SHP77 (cell line): ENCODE data around the gene MPV17.
"Not testable (repeated sequence)": the region's sequence is repeated elsewhere in the genome, so short reads cannot be mapped to it uniquely, and the experiment has no call there.

Experiments used
- DNase-seq, 2 experiments: peaks; one replicate each; lab custom pipeline; 2025; lab: John Stamatoyannopoulos, UW

The MPV17 gene, protein sequence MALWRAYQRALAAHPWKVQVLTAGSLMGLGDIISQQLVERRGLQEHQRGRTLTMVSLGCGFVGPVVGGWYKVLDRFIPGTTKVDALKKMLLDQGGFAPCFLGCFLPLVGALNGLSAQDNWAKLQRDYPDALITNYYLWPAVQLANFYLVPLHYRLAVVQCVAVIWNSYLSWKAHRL

DNA sequence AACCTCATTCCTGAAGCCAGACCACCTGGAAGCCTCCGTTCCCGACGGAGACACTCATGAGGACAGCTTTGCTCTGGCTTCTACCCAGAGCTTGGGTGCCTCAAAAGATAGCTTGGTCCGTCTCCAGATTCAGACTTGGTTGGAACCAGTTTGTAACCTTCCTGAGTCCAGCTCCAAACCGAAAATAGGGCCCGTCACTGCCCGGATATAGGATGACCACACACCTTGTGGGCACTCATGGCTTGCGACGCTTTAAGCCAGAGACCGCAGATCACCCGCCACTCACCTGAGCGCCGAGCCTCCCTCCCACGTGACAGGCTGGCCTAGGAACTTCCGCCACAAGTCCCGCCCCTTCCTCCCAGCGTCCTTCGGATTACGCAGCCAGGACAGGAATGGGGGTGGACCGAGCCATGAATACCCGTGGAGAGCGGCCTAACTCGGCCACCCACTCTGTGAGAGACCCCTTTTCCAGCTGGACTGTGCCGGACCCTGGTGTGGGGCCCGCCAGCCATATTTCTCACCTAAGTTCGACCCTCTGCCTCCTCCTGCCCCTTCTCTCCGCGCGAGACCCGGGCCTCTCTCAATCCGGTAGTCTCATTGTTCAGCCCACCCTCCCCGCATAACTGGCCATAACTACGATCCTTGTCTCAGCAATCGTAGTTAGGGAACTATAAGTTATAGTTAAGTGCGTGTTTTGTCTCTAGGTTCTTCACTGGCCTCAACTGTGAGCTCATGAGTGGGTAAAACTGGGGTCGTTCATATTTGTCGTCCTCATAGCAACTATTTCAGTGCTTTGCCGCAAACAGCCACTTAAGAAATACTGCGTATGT is at the start of gene MPV17:
TSS of gene MPV17 (minus strand) at position 332 of the 830 bp plus-strand sequence. CDS start 580 bp downstream, outside the sequence.
- DNase-seq, result peak; percentile 83 to 93

DNA sequence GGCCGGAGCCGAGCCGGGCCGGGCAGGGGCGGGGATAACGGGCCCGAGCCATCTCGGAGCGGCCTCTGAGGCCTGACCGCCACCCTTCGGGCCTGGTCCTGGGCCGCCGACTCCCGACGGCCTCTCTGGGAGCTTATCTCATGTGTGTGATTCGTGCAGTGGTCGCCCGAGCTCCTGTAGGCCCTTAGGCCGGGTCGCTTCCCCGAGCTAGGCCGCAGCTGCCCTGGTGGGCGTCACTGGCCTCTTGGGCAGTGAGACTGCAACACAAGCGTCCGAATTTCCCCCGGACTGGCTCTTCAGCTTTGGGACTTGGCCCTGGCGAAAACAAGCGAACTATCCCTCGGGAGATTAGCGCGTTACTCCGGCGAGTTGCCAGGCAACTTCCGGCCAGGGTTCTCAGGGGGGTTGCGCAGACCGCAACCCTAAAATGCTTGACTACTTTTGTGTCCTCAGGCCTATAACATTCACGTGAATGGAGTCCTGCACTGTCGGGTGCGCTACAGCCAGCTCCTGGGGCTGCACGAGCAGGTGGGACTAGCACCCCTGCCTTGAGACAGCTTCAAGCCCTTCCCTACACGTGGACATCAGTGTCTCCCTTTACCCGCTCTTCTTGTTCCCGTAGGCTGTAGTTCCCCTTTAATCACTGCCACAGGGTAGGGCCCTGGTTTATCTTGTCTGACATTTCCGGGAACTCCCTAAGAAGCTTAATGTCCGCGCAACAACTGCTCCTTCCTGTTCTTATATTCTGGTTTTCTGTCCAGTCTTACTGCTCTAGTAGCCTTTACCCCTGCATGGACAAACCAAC is 48.1 kb upstream of the MPV17 start:
- peak in 1 of 2 experiments; percentile 4 for DNase-seq

DNA sequence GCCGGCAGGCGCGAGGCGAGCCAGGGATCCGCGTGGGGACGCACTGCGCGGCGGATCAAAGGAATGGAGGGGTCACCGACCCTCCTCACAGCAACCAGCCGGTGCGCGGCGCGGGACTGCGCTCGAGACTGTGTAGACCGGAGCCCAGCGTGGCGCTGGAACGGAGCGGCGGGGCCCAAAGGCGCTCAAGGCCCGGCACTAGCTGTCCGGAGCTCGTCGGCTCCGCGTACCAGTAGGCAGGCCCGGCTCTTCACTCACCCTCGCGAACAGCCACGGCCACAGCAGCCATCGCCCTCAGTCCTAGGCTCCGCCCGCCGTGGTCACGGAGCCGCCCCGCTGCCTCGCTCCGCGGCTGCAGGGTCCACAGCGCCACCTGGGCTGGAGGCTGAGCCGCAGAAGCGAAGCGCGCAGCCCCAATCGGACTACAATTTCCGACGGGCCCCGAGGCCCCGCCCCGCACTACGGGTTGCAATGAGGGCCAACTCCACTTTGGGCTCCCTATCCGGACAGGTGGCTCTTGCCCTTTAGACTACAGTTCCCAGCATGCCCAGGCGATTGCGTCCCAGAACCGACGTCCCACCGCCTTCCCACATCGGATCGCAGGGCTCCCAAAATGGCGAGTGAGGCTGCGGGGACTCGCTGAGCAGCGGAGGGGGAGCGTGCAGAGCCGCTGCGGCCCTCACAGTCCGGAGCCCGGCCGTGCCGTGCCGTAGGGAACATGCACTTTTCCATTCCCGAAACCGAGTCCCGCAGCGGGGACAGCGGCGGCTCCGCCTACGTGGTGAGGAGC is 47.3 kb upstream of the MPV17 start, which contains the start of the genes EIF2B4 and SNX17:
TSS of gene EIF2B4 (minus strand) at position 313 of the 790 bp plus-strand sequence. CDS start at position 289, 24 bp downstream.
TSS of gene SNX17 (plus strand) at position 591 of the 790 bp plus-strand sequence. CDS start at position 719, 128 bp downstream.
- DNase-seq, result peak; percentile 98 to 99

DNA sequence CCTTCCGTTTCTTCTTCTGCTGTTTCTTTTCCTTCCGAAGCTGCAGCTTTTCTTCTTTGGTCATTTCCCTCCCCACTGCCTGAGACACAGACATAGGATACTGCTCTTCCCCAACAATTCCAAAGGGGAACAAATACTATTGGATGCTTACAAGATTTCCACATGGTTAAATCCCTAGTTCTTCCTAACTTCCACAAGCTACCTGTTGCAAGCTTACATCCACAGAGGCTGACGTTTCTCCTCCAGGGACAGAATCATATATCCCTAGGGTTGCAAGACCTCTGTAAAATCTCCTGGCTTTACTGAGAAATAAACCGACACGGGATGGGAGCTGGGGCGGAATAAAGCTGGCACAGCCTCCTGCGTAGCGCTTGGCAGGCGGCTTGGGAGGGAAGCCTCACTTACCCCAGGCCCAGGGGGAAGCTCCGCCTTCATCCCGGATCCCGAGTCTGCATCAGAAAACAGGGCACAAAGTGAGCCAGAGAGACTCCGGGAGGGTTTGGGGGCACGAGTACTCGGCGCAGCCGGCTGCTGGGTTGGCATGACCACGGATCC is 46.7 kb upstream of the MPV17 start:
- DNase-seq, result peak; percentile 40 to 42

DNA sequence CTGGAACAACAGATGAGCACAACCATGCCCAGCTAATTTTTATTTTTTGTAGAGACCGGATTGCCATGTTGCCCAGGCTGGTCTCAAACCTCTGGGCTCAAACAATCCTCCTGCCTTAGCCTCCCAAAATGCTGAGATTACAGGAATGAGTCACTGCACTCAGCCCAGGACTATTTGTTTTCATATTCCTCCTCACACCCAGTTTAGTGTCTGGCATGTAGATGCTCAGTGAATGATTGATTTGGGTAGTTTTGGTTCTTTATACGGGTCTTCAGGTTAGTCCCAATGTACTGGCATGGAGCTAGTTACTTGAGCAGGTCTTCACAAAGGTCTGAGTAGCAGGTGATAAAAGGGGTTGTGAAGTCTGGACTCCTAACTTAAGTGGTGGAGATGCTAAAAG is 41.0 kb upstream of the MPV17 start:
- DNase-seq, result no peak

DNA sequence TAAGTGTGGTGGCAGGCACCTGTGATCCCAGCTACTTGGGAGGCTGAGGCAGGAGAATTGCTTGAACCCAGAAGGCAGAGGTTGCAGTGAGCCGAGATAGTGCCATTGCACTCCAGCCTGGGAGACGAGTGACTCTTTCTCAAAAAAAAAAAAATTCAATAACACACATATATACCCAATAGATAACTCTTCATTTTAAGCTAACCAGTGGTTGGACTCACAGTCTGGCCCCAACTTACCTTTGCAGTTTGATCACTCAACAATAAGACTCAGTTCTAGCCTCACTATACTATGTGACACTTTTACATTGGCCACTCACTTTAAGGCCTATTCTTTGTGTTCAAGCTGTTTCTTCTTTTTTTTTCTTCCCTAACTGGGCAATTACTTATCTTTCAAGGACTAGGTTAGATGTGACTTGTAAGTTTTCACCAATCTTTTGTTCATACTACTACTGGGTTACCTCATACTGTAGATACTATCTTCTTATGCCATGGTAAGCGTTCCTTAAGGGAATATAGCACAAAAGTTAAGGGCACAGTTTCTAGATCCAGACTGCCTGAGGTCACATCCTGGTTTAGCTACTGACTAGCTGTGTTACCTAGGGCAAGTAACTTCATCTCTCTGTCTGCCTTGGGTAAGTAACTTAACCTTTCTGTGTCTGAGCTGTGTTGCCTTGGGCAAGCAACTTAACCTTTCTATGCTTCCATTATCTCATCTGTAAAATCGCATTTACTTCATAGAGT is 40.0 kb upstream of the MPV17 start:
- no peak for DNase-seq

DNA sequence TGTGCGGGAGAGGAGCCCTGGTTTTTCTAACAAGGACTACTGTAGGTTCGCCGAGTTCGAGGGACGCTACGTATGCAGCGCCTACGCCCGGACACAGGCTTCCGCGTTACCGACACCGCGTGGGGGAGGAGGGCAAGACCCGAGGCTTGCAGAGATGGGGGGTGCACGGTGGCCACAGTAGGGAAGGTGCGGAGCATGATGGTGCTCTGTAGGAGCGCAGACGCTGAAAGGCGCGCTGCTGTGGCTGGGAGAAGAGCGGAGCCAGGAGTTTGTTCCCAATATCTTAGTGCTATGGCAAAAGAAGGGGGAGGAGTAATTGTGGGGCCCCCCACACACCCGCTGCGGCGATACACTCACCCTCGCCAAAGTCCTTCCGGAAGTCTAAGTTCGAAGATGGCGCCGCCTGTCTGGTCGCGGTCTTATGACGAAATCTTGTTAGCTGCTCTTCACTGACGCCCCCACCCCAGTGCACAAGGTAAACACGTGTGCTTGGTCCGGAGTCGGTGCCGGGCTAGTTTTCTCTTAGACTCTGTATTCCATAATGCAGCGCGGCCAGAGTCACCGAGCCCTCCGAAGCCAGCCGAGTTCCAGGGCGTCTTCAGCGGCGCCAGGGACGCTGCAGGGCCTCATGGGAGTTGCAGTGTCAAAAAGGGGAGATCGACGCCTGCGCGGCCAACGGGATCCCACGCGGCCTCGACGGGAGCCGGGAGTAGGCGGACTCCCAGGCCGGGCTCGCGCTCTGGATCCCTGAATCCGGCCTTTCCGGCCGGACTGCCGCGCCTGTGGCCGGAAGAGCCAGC is 33.7 kb upstream of the MPV17 start, which contains the start of gene GTF3C2:
TSS of gene GTF3C2 (minus strand) at position 383 of the 800 bp plus-strand sequence. CDS start 13,210 bp downstream, outside the sequence.
- DNase-seq, result peak; percentile 96 to 99

DNA sequence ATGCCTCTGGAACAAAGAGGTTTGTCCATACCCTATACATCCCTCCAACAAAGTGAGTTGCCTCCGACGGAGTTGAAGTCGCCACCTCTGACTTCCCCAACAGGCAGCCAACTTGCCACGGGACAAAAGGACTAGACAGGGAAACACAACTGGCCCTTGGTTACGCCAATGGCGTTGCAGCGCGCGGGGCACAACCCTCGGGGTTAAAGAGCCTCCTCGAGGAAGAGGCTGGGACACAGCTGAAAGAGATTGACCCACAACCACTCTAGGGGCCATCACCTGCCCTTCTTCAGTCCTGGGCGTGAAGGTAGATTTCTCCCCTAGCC is 33.1 kb upstream of the MPV17 start:
- peak; percentile 37 to 42 for DNase-seq

DNA sequence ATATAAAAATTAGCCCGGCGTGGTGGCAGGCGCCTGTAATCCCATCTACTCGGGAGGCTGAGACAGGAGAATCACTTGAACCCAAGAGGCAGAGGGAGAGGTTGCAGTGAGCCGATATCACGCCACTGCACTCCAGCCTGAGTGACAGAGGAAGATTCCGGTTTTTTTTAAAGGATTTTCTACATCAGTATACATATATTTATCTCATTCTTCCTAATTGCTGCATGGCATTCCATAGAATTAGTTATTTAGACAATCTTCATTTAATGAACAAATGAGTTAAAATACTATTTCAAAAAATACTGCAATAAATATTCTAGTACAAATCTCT is 31.7 kb upstream of the MPV17 start:
- no peak for DNase-seq

DNA sequence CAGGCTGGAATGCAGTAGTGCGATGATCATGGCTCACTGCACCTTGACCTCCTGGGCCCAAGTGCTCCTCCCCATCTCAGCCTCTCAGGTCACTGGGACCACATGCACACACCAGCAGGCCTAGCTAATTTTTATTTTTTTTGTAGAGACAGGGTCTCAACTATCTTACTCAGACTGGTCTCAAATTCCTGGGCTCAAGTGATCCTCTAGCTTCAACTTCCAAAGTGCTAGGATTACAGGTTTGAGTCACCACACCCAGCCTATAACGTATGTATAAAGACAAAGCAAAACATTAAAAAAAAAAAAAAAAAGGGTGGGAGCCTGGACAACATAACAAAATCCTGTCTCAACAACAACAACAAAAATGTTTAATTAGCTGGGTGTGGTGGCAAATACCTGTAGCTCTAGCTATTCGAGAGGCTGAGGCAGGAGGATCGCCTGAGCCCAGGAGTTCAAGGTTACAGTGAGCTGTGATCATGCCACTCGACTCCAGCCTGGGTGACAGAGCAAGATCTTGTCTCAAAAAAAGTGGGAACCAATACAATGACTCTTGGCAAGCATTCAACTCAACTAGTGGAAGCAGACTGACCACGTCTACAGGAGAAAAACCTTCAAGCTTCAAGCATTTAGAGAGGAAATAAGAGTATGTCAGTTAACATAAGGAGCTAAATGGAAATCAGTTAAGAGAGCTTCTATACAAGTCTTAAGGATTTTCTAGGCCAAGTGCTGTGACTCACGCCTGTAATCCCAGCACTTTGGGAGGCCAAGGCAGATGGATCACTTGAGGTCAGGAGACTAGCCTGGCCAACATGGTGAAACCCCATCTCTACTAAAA is 31.1 kb upstream of the MPV17 start:
- no peak for DNase-seq

DNA sequence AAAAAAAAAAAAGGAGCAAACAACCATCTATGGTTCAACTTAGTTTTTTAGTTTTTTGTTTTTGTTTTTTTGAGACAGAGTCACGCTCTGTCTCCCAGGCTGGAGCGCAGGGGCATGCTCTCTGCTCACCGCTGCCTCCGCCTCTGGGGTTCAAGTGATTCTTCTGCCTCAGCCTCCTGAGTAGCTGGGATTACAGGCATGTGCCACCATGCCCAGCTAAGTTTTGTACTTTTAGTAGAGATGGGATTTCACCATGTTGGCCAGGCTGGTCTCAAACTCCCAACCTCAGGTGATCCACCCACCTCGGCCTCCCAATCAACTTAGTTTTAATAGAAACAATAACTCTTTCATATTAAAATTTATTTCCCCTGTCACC is 30.5 kb upstream of the MPV17 start:
- not testable (repeated sequence) for DNase-seq

DNA sequence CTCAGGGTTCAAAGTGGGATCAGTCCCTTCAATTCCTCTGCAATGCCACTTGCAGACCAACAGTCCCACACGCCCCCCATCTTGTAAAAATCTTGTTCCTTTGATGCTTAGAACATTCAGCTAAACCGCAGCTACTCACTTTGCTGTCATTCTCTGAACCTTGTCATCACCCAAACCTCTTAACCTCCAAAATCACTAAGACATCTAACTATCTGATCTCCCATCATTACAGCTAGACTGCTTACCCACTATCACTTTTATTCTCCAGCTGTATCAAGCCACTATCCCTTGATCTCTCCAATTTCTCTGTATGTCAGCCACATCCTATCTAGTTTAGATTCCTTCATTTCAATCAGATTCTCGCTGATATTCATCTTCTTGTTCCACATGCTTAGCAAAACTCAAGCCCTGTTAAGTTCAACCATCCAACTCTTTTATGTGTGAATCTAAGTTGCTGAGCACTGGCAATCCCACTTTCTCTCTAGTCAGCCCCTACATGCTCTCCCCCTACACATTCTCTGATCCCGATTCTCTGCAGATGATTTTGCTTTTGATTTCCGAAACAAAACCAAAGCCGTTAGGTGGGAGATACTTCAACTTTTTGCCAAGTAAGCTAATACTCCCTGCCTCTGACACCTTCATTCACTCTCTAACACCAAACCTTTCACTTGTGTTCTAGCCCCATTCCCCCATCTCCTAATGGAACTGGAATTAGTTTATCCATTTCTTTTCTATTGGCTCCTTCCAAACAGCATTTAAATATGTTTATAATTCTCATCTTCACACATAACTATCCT is 29.1 kb upstream of the MPV17 start:
- no peak for DNase-seq

DNA sequence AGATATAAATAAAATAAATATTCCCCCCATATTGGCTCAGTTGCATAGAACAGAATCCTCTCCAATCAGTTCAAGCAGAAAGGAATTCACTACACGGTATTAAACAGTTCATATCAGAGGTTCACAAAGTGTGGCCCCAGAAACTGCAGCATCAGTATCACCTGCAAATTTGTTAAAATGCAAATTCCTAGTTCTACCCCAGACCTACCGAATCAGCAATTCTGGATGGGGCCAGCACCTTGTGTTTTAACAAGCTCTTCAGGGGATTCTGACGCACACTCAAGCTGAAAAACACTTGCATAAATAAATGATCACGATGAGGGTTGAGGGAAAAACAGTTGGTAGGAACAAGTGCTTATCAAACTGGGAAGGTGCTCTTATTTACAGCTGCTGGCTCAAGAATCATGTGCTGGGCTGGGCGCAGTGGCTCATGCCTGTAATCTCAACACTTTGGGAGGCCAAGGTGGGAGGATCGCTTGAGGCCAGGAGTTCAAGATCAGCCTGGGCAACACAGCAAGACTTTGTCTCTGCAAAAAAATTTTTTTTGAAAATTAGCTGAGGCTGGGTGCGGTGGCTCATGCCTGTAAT is 27.3 kb upstream of the MPV17 start:
- DNase-seq, result no peak

DNA sequence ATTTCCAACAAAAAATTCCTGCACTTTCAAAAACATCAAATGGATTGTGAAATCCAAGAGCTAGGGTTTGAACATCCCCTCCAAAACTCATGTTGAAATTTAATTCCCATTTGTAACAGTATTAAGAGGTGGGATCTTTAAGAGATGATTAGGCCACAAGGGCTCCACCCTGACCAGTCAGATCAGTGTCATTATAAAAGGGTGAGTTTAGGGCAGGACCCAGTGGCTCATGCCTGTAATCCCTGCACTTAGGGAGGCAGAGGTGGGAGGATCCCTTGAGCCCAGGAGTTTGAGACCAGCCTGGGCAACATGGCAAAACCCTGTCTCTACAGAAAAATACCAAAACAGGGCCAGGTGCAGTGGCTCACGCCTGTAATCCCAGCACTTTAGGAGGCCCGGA is 24.7 kb upstream of the MPV17 start:
- DNase-seq, result no peak

DNA sequence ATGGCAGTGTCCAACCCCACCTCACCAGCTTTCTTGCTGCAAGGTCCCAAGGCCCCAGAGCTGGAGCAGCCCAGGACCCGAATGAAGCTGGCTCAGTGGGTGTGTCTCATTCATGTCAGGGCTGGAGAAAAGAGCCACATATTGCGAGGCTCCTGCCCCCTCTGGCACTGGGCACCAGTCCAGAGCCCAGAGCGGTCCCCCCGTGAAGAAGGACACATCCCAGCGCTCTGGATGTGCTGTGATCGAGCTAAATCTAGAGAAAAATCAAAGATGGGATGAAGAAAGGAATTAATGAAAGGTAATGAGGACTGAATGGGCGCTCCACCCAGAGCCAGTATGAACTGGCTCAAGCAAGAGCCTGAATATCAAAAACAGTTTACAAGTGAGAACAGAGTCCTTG is 13.3 kb upstream of the MPV17 start:
- DNase-seq, result no peak

DNA sequence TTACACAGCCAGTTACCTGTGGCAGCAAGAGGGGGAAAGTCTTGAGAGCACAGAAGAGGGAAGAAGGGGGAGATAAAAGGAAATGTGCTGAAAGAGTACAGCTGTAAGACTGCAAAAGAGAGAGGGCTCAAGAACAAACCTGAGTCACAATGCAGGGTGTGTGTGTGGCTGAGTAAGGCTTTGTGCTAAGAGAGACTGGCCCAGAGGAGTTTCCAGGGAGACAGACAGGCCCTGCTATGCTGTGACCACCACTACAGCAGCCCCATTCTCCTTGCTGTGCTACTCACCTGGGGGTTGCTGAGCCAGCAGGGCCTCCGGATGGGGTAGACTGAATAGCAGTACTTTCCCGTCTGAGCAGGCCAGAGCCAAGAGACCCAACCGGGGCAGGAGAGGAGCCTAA is 12.4 kb upstream of the MPV17 start:
- no peak for DNase-seq

DNA sequence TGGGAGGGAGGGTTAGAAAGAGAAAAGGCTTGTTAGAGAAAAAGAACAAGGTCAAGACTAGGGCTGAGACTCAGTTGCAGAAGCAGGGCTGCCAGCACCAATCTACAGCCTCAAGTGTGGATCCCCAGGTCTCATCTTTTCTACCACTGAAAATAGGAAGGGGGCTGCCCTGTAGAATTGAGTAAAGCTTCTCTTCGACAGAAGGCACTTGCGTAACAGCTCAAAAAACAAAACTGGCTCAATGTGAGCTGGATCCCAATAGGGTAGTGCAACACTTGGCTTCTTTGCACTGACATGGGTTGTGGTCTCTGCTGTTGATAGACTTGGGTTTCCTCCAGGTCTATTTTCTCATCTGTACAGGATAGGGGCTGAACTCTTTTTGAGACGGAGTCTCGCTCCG is 1.8 kb upstream of the MPV17 start:
- DNase-seq, result no peak
